CD14-positive monocyte (primary cell): ENCODE data around the gene TBC1D2. TPM values are rescaled to one million over a fixed set of nuclear protein-coding genes. Genes with fewer than 3 reads are reported as not detected.

Experiments
- DNase-seq, 3 donors: peaks; one replicate each; pipeline ENCODE4 v3.0.0-alpha.2; 2011 to 2022
- H2AFZ ChIP-seq: 2 replicates; pipeline ENCODE4 v1.6.0; 2012; ENCODE audit warnings: mild to moderate bottlenecking, low read depth, low read length, inconsistent platforms; ENCODE audit not compliant: insufficient read depth, poor library complexity, severe bottlenecking
- H3K27ac ChIP-seq, 2 donors: 1 replicate in 1 of 2; 2 replicates in 1 of 2; pipeline ENCODE4 v1.5.1; 2012 to 2013; ENCODE audit warnings: low read length in 2 of 2, control low read depth in 1 of 2, inconsistent platforms in 1 of 2, low read depth in 1 of 2, mild to moderate bottlenecking in 1 of 2
- H3K27me3 ChIP-seq, 2 donors: one replicate each; pipeline versions ENCODE4 v1.6.0 to v1.6.1; 2011 to 2013; ENCODE audit warnings: low read length in 2 of 2; ENCODE audit not compliant: control insufficient read depth in 2 of 2, insufficient read depth in 2 of 2
- H3K36me3 ChIP-seq, 2 donors: replicated peaks in 1 of 2; 1 replicate in 1 of 2; 2 replicates in 1 of 2; pipeline versions ENCODE4 v1.5.1 to v1.6.1; 2012 to 2013; ENCODE audit warnings: low read length in 2 of 2, control low read depth in 1 of 2, inconsistent platforms in 1 of 2, mild to moderate bottlenecking in 1 of 2; ENCODE audit not compliant: insufficient read depth in 2 of 2, control insufficient read depth in 1 of 2
- H3K4me1 ChIP-seq, 2 donors: 1 replicate in 1 of 2; 2 replicates in 1 of 2; pipeline versions ENCODE4 v1.5.1 to v1.6.1; 2012 to 2013; ENCODE audit warnings: low read length in 2 of 2, control low read depth in 1 of 2, inconsistent platforms in 1 of 2, mild to moderate bottlenecking in 1 of 2, moderate library complexity in 1 of 2; ENCODE audit not compliant: insufficient read depth in 2 of 2, control insufficient read depth in 1 of 2
- H3K4me2 ChIP-seq: replicated peaks from 2 replicates; pipeline ENCODE3; 2012; ENCODE audit warnings: low read length, moderate library complexity, mild to moderate bottlenecking; ENCODE audit not compliant: poor library complexity, severe bottlenecking; ENCODE audit errors: extremely low read depth
- H3K4me3 ChIP-seq, 3 experiments: fragments of 200-600 bp in 1 of 3; sonication (generic) in 1 of 3; replicated peaks in 1 of 3; 1 replicate in 2 of 3; 2 replicates in 1 of 3; pipeline ENCODE4 v1.5.1; 2011 to 2013; ENCODE audit warnings: low read length in 3 of 3, mild to moderate bottlenecking in 3 of 3, control low read depth in 2 of 3, low read depth in 2 of 3, inconsistent platforms in 1 of 3, moderate library complexity in 1 of 3
- H3K79me2 ChIP-seq: 2 replicates; pipeline ENCODE4 v1.6.0; 2012; ENCODE audit warnings: mild to moderate bottlenecking, control low read depth, inconsistent platforms, low read length, moderate library complexity; ENCODE audit not compliant: insufficient read depth
- H3K9ac ChIP-seq: 2 replicates; pipeline ENCODE4 v1.6.0; 2017; ENCODE audit warnings: low read length, mild to moderate bottlenecking; ENCODE audit not compliant: insufficient read depth, poor library complexity, severe bottlenecking
- H3K9me3 ChIP-seq, 2 donors: replicated peaks in 1 of 2; 1 replicate in 1 of 2; 2 replicates in 1 of 2; pipeline versions ENCODE4 v1.5.1 to v1.6.1; 2012 to 2013; ENCODE audit warnings: low read length in 2 of 2, control low read depth in 1 of 2; ENCODE audit not compliant: control insufficient read depth in 1 of 2, insufficient read depth in 1 of 2
- H4K20me1 ChIP-seq: 2 replicates; pipeline ENCODE4 v1.6.0; 2012; ENCODE audit warnings: mild to moderate bottlenecking, low read length, control low read depth, moderate library complexity; ENCODE audit not compliant: insufficient read depth
- H3K27ac Mint-ChIP-seq, 7 donors: one replicate each; pipeline ENCODE4 v1.8.0; 2020; ENCODE audit warnings: mild to moderate bottlenecking in 7 of 7, mixed read lengths in 7 of 7, moderate library complexity in 6 of 7, inconsistent platforms in 2 of 7
- H3K27me3 Mint-ChIP-seq, 3 donors: one replicate each; pipeline ENCODE4 v1.8.0; 2021 to 2022; ENCODE audit warnings: low read depth in 3 of 3, mild to moderate bottlenecking in 3 of 3, mixed read lengths in 3 of 3, moderate library complexity in 3 of 3, inconsistent platforms in 1 of 3
- H3K36me3 Mint-ChIP-seq, 2 donors: one replicate each; pipeline ENCODE4 v1.8.0; 2020; ENCODE audit warnings: mixed read lengths in 2 of 2, inconsistent platforms in 1 of 2, mild to moderate bottlenecking in 1 of 2
- H3K4me1 Mint-ChIP-seq: one replicate; pipeline ENCODE4 v1.8.0; 2020; ENCODE audit warnings: mild to moderate bottlenecking, mixed read lengths
- H3K4me3 Mint-ChIP-seq, 2 donors: one replicate each; pipeline ENCODE4 v1.8.0; 2020; ENCODE audit warnings: mild to moderate bottlenecking in 2 of 2, mixed read lengths in 2 of 2, moderate library complexity in 1 of 2
- H3K9me3 Mint-ChIP-seq, 7 donors: one replicate each; pipeline ENCODE4 v1.8.0; 2020 to 2022; ENCODE audit warnings: mixed read lengths in 7 of 7, mild to moderate bottlenecking in 6 of 7, moderate library complexity in 6 of 7, inconsistent platforms in 2 of 7
- CTCF ChIP-seq: fragments of 200-600 bp; IDR thresholded peaks from one replicate; pipeline ENCODE4 v1.8.0; 2022; ENCODE audit warnings: antibody characterized with exemption, mild to moderate bottlenecking
- WGBS: methylation state at CpG from one replicate; pipeline ENCODE4 v1.1.5; 2013; ENCODE audit warnings: missing lambda C conversion rate; ENCODE audit not compliant: insufficient coverage; 5-methylcytosine and 5-hydroxymethylcytosine counted together
- intact Hi-C, 2 donors: fragments of 100-400 bp; cut with micrococcal nuclease; formaldehyde crosslinking; loops; one replicate each; pipeline versions ENCODE4 v1.15.0 to v1.15.1; 2023
- polyA plus RNA-seq, 3 donors: library from polyadenylated mRNA; depleted of rRNA in 1 of 3; unstranded in 2 of 3; stranded (reverse) in 1 of 3; fragments of 300-500 nt in 2 of 3; fragments of >200 nt in 1 of 3; fragmentation: Illumina TruSeq in 2 of 3; gene quantifications; 1 replicate in 2 of 3; 2 replicates in 1 of 3; pipeline ENCODE4 v1.2.3, GENCODE V29; 2012 to 2021

The TBC1D2 gene
- polyA plus RNA-seq, 3 donors = 23.2 to 55.7 (median 34.4) TPM

GRCh38 chr9:98264516-98264915 lies 9.1 kb upstream of the TBC1D2 start:
- Histone ChIP-seq H3K27me3 (no peaks in the 10 kb centered on the region), H3K4me3 (no peak overlapping the region), H3K79me2 (no peaks in the 10 kb centered on the region), H3K36me3 (no peaks in the 10 kb centered on the region), H2AFZ (no peak overlapping the region), H3K4me1 (no peaks in the 10 kb centered on the region), H3K9ac (no peak overlapping the region), H3K4me2 (no peak overlapping the region), H3K9me3 (no peaks in the 10 kb centered on the region), H3K27ac (no peak overlapping the region), H4K20me1 (no peaks in the 10 kb centered on the region)
- H3K27me3 Mint-ChIP-seq = peaks cover 0 to 5% (median 4%) of the 10 kb centered on the region in 3 donors
- H3K4me1 Mint-ChIP-seq = peaks cover 2% of the 10 kb centered on the region
- intact Hi-C loops = loop anchor here in 1 of 2 donors (5.0 kb wide), 1 partner anchor 192 kb away; no protein-coding TSS in a partner anchor
- DNase-seq = no peak
- H3K36me3 Mint-ChIP-seq = no peaks in the 10 kb centered on the region
- TF ChIP-seq CTCF = no peak
- H3K4me3 Mint-ChIP-seq = no peak overlapping the region
- no peak overlapping the region for H3K27ac Mint-ChIP-seq
- no peaks in the 10 kb centered on the region for H3K9me3 Mint-ChIP-seq
- WGBS = no CpG with 5 or more reads among the region's 2 CpGs

GRCh38 chr9:98263482-98264357 lies 8.3 kb upstream of the TBC1D2 start:
- Histone ChIP-seq H3K27ac (no peak overlapping the region), H3K27me3 (no peaks in the 10 kb centered on the region), H3K9me3 (no peaks in the 10 kb centered on the region), H2AFZ (no peak overlapping the region), H3K4me2 (no peak overlapping the region), H3K4me3 (no peak overlapping the region), H3K79me2 (no peaks in the 10 kb centered on the region), H3K9ac (no peak overlapping the region), H4K20me1 (no peaks in the 10 kb centered on the region), H3K36me3 (no peaks in the 10 kb centered on the region), H3K4me1 (no peaks in the 10 kb centered on the region)
- peaks cover 0 to 4% (median 2%) of the 10 kb centered on the region in 3 donors for H3K27me3 Mint-ChIP-seq
- 7% methylated on average over 3 of the region's 8 CpGs for WGBS
- intact Hi-C loops = loop anchor here (1.0 to 5.0 kb wide), 3 partner anchors 57 to 191 kb away; no protein-coding TSS in a partner anchor
- no peaks in the 10 kb centered on the region for H3K9me3 Mint-ChIP-seq
- H3K36me3 Mint-ChIP-seq = no peaks in the 10 kb centered on the region
- peak; percentile 92 for TF ChIP-seq CTCF
- peak; percentile 68 to 85 (median 77) for DNase-seq
- H3K27ac Mint-ChIP-seq = no peak overlapping the region
- H3K4me3 Mint-ChIP-seq = no peak overlapping the region
- H3K4me1 Mint-ChIP-seq = peaks cover 2% of the 10 kb centered on the region
